Measurements from ENCODE around the gene SLC4A1AP. TPM values are rescaled to one million over a fixed set of nuclear protein-coding genes. Genes with fewer than 3 reads are reported as not detected.

Gene SLC4A1AP
- polyA plus RNA-seq, 1 donor from 2014 or later: 47.9 TPM

GRCh38 chr2:27715318-27716210 lies 51.9 kb downstream of the SLC4A1AP start:
- H3K79me2 ChIP-seq (replicated peaks; ENCODE audit: insufficient read depth, low read length): no peaks in the 10 kb centered on the region
- H3K4me2 ChIP-seq (ENCODE audit: low read length): no peak overlapping the region
- H3K27me3 ChIP-seq (ENCODE audit: insufficient read depth, low read depth, low read length): peaks cover 15% of the 10 kb centered on the region
- peak overlapping the region; percentile 56 for H3K4me3 ChIP-seq (ENCODE audit: low read length)
- no peaks in the 10 kb centered on the region for H3K9me3 ChIP-seq (ENCODE audit: low read length)
- H2AFZ ChIP-seq (ENCODE audit: low read depth, low read length): no peak overlapping the region
- no peak overlapping the region for H3K27ac ChIP-seq (ENCODE audit: low read length)
- no peaks in the 10 kb centered on the region for H3K9me2 ChIP-seq (ENCODE audit: insufficient read depth, low read length)
- peak overlapping the region; percentile 52 for H3K9ac ChIP-seq (ENCODE audit: low read length)
- no peaks in the 10 kb centered on the region for H3K36me3 ChIP-seq (ENCODE audit: insufficient read depth, low read length)
- TF ChIP-seq SMC3 (conservative IDR thresholded peaks at IDR 0.05; ENCODE audit: poor library complexity): peak; percentile 27
- TF ChIP-seq, protein P1, sequence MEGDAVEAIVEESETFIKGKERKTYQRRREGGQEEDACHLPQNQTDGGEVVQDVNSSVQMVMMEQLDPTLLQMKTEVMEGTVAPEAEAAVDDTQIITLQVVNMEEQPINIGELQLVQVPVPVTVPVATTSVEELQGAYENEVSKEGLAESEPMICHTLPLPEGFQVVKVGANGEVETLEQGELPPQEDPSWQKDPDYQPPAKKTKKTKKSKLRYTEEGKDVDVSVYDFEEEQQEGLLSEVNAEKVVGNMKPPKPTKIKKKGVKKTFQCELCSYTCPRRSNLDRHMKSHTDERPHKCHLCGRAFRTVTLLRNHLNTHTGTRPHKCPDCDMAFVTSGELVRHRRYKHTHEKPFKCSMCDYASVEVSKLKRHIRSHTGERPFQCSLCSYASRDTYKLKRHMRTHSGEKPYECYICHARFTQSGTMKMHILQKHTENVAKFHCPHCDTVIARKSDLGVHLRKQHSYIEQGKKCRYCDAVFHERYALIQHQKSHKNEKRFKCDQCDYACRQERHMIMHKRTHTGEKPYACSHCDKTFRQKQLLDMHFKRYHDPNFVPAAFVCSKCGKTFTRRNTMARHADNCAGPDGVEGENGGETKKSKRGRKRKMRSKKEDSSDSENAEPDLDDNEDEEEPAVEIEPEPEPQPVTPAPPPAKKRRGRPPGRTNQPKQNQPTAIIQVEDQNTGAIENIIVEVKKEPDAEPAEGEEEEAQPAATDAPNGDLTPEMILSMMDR (IDR thresholded peaks at IDR 0.05; ENCODE audit: poor library complexity, severe bottlenecking): no peak
- no peaks in the 10 kb centered on the region for H3F3A ChIP-seq (ENCODE audit: insufficient read depth, low read length, poor library complexity, severe bottlenecking)
- H4K20me1 ChIP-seq (ENCODE audit: insufficient read depth): no peaks in the 10 kb centered on the region

- H3K4me2 ChIP-seq (ENCODE audit: low read length): no peak overlapping the region
Observed at GRCh38 chr2:27716301-27717069, 52.8 kb downstream of the SLC4A1AP start.

DNA sequence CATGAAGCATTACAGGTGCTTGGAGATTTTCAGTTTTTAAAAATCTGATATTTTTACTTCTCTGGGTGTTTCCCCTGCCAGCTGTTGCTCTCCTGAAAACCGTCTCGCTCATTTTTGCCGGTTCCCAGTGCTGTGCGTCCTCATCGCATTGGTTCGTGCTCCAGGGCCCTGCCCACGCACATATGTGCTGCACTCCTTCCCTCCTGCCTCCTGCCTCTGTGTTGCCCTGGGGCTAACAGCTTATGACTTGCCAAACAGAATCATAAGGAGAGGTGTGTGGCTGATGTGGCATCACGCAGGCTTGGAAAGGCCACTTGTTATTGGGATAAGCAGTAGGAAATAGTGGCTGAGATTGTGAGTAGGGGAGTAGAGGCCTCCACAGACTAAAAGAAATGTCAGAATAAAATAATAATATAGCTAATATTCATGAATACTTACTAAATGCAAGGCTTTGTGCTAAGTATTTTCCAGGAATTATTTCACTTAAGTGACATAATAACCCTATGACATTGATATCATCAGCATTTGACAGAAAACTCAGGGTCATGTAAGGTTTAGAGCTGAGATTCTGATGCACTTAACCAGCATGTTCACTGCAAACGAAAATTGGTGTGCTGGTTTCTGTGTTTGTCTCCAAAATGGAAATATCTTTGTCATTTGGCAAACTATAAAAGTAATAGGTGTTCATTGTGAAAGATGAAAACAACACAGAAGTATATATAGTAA lies 53.5 kb downstream of the SLC4A1AP start:
- H3K36me3 ChIP-seq (ENCODE audit: insufficient read depth, low read length): no peaks in the 10 kb centered on the region
- H3K9me2 ChIP-seq (ENCODE audit: insufficient read depth, low read length): no peaks in the 10 kb centered on the region
- no peak overlapping the region for H3K4me2 ChIP-seq (ENCODE audit: low read length)
- peaks cover 15% of the 10 kb centered on the region for H3K27me3 ChIP-seq (ENCODE audit: insufficient read depth, low read depth, low read length)
- no peaks in the 10 kb centered on the region for H3K79me2 ChIP-seq (replicated peaks; ENCODE audit: insufficient read depth, low read length)
- no peaks in the 10 kb centered on the region for H3F3A ChIP-seq (ENCODE audit: insufficient read depth, low read length, poor library complexity, severe bottlenecking)
- peak; percentile 15 for TF ChIP-seq REST (IDR thresholded peaks at IDR 0.05; ENCODE audit: borderline replicate concordance)
- TF ChIP-seq, protein P1 (IDR thresholded peaks at IDR 0.05; ENCODE audit: poor library complexity, severe bottlenecking): no peak
- no peaks in the 10 kb centered on the region for H3K9me3 ChIP-seq (ENCODE audit: low read length)
- peak overlapping the region; percentile 67 for H3K27ac ChIP-seq (ENCODE audit: low read length)
- H4K20me1 ChIP-seq (ENCODE audit: insufficient read depth): no peaks in the 10 kb centered on the region
- peak overlapping the region; percentile 34 for H3K9ac ChIP-seq (ENCODE audit: low read length)
- H3K4me3 ChIP-seq (ENCODE audit: low read length): peak overlapping the region; percentile 17
- no peak overlapping the region for H2AFZ ChIP-seq (ENCODE audit: low read depth, low read length)

More at GRCh38 chr2:27716301-27717069, 52.8 kb downstream of the SLC4A1AP start:
- H2AFZ ChIP-seq (ENCODE audit: low read depth, low read length): no peak overlapping the region
- H3K9me3 ChIP-seq (ENCODE audit: low read length): no peaks in the 10 kb centered on the region
- no peaks in the 10 kb centered on the region for H3K36me3 ChIP-seq (ENCODE audit: insufficient read depth, low read length)
- H3K27ac ChIP-seq (ENCODE audit: low read length): peak overlapping the region; percentile 67
- H3K27me3 ChIP-seq (ENCODE audit: insufficient read depth, low read depth, low read length): peaks cover 15% of the 10 kb centered on the region
- no peaks in the 10 kb centered on the region for H3F3A ChIP-seq (ENCODE audit: insufficient read depth, low read length, poor library complexity, severe bottlenecking)
- no peaks in the 10 kb centered on the region for H3K9me2 ChIP-seq (ENCODE audit: insufficient read depth, low read length)
- peak overlapping the region; percentile 34 for H3K9ac ChIP-seq (ENCODE audit: low read length)
- no peak for TF ChIP-seq MXI1 (conservative IDR thresholded peaks at IDR 0.05; ENCODE audit: poor library complexity, severe bottlenecking)
- no peak for TF ChIP-seq RAD21 (conservative IDR thresholded peaks at IDR 0.05)
- no peak for TF ChIP-seq TAF1 (IDR thresholded peaks at IDR 0.05; ENCODE audit: low read depth)
- TF ChIP-seq EP300 (conservative IDR thresholded peaks at IDR 0.05; ENCODE audit: poor library complexity, severe bottlenecking): no peak
- TF ChIP-seq EZH2 (IDR thresholded peaks at IDR 0.05; ENCODE audit: borderline replicate concordance, insufficient read depth, low read length, poor library complexity, severe bottlenecking): no peak
- no peak for TF ChIP-seq POLR2AphosphoS5 (IDR thresholded peaks at IDR 0.05)
- H4K20me1 ChIP-seq (ENCODE audit: insufficient read depth): no peaks in the 10 kb centered on the region
- H3K4me3 ChIP-seq (ENCODE audit: low read length): no peak overlapping the region
- no peaks in the 10 kb centered on the region for H3K79me2 ChIP-seq (replicated peaks; ENCODE audit: insufficient read depth, low read length)

All from neural cell (in vitro differentiated cells).